Measurements from ENCODE around the gene AKNA. TPM values are rescaled to one million over a fixed set of nuclear protein-coding genes. Genes with fewer than 3 reads are reported as not detected.

The AKNA gene
- polyA plus RNA-seq, 1 of the 3 experiments (the other 2 are of a cell fraction), result 0.84 TPM

Other genes with a start within 250 kb of the AKNA start
- 6.8 and 8.7 TPM in 2 replicates for gene COL27A1, start 232.4 kb downstream of the AKNA start, polyA plus RNA-seq (2012; rRNA removed)
- not detected in 2 replicates for gene ORM1, start 64.9 kb downstream of the AKNA start, polyA plus RNA-seq (2012; rRNA removed)
- gene ORM2, start 58.1 kb downstream of the AKNA start, polyA plus RNA-seq (2012; rRNA removed), result not detected in 2 replicates
- gene WHRN, start 117.5 kb upstream of the AKNA start, polyA plus RNA-seq (2012; rRNA removed), result 2.7 and 4.6 TPM in 2 replicates
- gene ATP6V1G1, start 199.8 kb upstream of the AKNA start, polyA plus RNA-seq (2012; rRNA removed), result 119 and 143 TPM in 2 replicates
- 5.8 and 7.4 TPM in 2 replicates for gene TMEM268, start 223.3 kb upstream of the AKNA start, polyA plus RNA-seq (2012; rRNA removed)